ENCODE measurements around the gene TTC4.

DNA sequence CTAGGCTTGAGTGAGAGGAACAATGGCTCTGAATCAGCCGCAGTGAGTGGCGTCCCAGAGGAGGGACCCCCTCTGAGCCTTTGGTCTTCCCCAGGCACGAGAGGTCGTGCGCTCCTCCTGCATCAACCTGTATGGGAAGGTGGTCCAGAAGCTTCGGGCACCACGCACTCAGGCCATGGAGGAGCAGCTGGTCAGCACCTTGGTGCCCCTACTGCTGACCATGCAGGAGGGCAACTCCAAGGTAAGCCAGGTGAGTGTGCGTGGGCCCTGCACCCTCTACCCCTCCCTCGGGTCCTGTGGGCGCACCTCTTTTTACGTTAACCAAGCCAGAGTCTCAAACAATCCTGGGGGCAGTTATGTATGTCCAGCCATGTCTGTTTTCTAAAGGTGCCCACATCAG, 13.7 kb upstream of the TTC4 start:
- TF ChIP-seq POLR2A (IDR thresholded peaks at IDR 0.05) = no peak
- TF ChIP-seq, protein P1, sequence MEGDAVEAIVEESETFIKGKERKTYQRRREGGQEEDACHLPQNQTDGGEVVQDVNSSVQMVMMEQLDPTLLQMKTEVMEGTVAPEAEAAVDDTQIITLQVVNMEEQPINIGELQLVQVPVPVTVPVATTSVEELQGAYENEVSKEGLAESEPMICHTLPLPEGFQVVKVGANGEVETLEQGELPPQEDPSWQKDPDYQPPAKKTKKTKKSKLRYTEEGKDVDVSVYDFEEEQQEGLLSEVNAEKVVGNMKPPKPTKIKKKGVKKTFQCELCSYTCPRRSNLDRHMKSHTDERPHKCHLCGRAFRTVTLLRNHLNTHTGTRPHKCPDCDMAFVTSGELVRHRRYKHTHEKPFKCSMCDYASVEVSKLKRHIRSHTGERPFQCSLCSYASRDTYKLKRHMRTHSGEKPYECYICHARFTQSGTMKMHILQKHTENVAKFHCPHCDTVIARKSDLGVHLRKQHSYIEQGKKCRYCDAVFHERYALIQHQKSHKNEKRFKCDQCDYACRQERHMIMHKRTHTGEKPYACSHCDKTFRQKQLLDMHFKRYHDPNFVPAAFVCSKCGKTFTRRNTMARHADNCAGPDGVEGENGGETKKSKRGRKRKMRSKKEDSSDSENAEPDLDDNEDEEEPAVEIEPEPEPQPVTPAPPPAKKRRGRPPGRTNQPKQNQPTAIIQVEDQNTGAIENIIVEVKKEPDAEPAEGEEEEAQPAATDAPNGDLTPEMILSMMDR (IDR thresholded peaks at IDR 0.05) = no peak
